PFSK-1 (cell line): ENCODE measurements around the gene OR8J3.

Experiments
- FOXP2 ChIP-seq: optimal IDR thresholded peaks from 2 replicates; pipeline ENCODE3; 2011; ENCODE audit warnings: borderline replicate concordance, control low read depth, inconsistent platforms; ENCODE audit not compliant: insufficient read depth; ENCODE audit errors: extremely low read length, extremely low read depth
- POLR2AphosphoS5 ChIP-seq: IDR thresholded peaks from 2 replicates; pipeline ENCODE4 v1.6.1; 2012; ENCODE audit warnings: low read depth, mild to moderate bottlenecking, control low read depth, low read length, moderate library complexity
- SIN3A ChIP-seq: IDR thresholded peaks from 2 replicates; pipeline ENCODE4 v1.6.1; 2012; ENCODE audit warnings: mild to moderate bottlenecking, low read length, moderate library complexity, borderline replicate concordance; ENCODE audit not compliant: insufficient read depth
- TAF1 ChIP-seq: IDR thresholded peaks from 2 replicates; pipeline ENCODE4 v1.6.1; 2012; ENCODE audit warnings: low read length, control low read depth, borderline replicate concordance; ENCODE audit not compliant: insufficient read depth
- TF ChIP-seq, protein P1 (sequence below), 2 experiments: IDR thresholded peaks; 2 replicates each; pipeline versions ENCODE4 v1.6.1 to v1.8.0; 2011 to 2012; ENCODE audit warnings: low read depth in 2 of 2, low read length in 2 of 2, control low read depth in 1 of 2, inconsistent platforms in 1 of 2, mild to moderate bottlenecking in 1 of 2, moderate library complexity in 1 of 2; ENCODE audit not compliant: insufficient read depth in 1 of 2

Gene OR8J3

DNA sequence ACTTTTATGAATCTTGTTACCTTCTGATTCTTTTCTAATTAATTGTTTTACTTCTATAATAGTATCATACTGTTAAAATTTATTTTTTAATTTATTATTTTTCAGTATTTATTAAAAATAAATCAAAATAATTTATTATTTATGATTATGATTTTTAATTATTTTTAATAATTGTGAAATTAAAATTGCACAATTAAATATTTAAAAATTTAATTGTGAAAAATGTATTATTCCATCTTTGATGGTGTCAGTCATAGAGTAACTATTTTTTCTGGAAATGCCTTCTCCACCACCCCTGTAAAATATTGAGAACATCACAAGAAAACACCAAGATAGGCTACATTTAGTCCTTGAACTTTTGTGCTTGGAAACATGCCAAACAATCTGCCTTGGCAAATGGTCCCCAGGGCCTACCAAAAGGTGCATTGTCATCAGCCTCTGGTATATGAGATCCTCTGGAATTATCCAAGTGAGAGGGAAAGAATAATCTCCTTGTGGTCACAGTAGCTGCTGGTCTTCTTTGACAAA lies 36.7 kb downstream of the OR8J3 start, which contains the start of gene OR8H2:
OR8H2 (plus strand) TSS at position 478 of the 528 bp plus-strand sequence. CDS start 1,356 bp downstream, outside the sequence.
- TF ChIP-seq, protein P1, sequence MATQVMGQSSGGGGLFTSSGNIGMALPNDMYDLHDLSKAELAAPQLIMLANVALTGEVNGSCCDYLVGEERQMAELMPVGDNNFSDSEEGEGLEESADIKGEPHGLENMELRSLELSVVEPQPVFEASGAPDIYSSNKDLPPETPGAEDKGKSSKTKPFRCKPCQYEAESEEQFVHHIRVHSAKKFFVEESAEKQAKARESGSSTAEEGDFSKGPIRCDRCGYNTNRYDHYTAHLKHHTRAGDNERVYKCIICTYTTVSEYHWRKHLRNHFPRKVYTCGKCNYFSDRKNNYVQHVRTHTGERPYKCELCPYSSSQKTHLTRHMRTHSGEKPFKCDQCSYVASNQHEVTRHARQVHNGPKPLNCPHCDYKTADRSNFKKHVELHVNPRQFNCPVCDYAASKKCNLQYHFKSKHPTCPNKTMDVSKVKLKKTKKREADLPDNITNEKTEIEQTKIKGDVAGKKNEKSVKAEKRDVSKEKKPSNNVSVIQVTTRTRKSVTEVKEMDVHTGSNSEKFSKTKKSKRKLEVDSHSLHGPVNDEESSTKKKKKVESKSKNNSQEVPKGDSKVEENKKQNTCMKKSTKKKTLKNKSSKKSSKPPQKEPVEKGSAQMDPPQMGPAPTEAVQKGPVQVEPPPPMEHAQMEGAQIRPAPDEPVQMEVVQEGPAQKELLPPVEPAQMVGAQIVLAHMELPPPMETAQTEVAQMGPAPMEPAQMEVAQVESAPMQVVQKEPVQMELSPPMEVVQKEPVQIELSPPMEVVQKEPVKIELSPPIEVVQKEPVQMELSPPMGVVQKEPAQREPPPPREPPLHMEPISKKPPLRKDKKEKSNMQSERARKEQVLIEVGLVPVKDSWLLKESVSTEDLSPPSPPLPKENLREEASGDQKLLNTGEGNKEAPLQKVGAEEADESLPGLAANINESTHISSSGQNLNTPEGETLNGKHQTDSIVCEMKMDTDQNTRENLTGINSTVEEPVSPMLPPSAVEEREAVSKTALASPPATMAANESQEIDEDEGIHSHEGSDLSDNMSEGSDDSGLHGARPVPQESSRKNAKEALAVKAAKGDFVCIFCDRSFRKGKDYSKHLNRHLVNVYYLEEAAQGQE (IDR thresholded peaks at IDR 0.05; ENCODE audit: insufficient read depth in 1 of 2, low read depth in 2 of 2, low read length in 2 of 2), result no peak
- no peak for TF ChIP-seq POLR2AphosphoS5
- no peak for TF ChIP-seq TAF1
- TF ChIP-seq FOXP2, result no peak
- TF ChIP-seq SIN3A, result no peak

DNA sequence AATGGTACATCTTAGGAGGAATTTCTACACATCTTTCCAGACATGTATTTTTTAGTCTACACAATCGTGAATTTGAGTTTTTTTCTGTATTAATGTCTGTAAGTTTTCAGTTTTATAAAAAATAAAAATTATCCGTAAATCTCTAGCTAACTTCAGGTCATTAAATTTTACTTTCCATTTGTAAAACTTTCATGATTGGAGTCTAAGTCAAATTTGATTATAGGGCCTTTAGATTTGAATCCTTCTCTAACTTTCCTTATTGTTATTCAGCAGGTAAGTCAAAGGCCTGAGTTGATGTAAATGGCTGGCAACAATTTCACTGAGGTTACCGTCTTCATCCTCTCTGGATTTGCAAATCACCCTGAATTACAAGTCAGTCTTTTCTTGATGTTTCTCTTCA lies 47.0 kb downstream of the OR8J3 start, which contains the start of gene OR8I2:
OR8I2 (plus strand) TSS at position 301 of the 400 bp plus-strand sequence; CDS start at position 301, 0 bp downstream.
- TF ChIP-seq FOXP2 (no peak), POLR2AphosphoS5 (no peak), SIN3A (no peak), TAF1 (no peak)
- TF ChIP-seq, protein P1 (IDR thresholded peaks at IDR 0.05; ENCODE audit: insufficient read depth in 1 of 2, low read depth in 2 of 2, low read length in 2 of 2), result no peak

DNA sequence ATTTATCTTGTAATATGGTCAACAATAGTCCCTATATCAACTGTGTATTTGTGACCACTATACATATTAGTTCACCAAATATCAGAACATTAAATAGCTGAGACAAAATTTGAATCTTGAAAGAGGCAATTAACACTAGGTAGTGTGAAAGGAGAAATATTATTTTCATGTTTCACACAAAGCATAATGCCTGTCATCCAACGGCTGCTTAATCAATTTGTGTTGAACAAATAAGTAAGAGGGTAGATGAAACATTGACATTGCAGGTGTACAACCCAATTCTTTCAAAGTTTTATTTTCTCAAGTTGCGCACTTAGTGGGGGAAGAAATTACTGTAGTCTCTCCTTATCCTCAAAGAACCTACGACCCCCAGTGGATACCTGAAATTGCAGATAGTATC lies 50.3 kb downstream of the OR8J3 start:
- TF ChIP-seq SIN3A (no peak), POLR2AphosphoS5 (no peak), FOXP2 (no peak), TAF1 (no peak)
- TF ChIP-seq, protein P1 (IDR thresholded peaks at IDR 0.05; ENCODE audit: insufficient read depth in 1 of 2, low read depth in 2 of 2, low read length in 2 of 2), result no peak
